GM18867 (cell line): Measurements from ENCODE around the gene GREM2.

Experiments used
- ATAC-seq: cut with Tn5 transposase; IDR thresholded peaks from one replicate; pipeline ENCODE4 v1.9.1; 2021; ENCODE audit warnings: mild to moderate bottlenecking, moderate library complexity; ENCODE audit not compliant: unreplicated experiment

Gene GREM2

GRCh38 chr1:240503036-240503435, 108.9 kb downstream of the GREM2 start:
- no peak for ATAC-seq

- no peak for ATAC-seq
Measured at GRCh38 chr1:240501115-240501514, 110.8 kb downstream of the GREM2 start.

- ATAC-seq: no peak
Measured at GRCh38 chr1:240500647-240501046, 111.3 kb downstream of the GREM2 start.

GRCh38 chr1:240499012-240499411, 112.9 kb downstream of the GREM2 start:
- ATAC-seq: no peak

GRCh38 chr1:240498335-240498734, 113.6 kb downstream of the GREM2 start:
- ATAC-seq: no peak

GRCh38 chr1:240497908-240498307, 114.0 kb downstream of the GREM2 start:
- no peak for ATAC-seq

GRCh38 chr1:240496941-240497340, 115.0 kb downstream of the GREM2 start:
- ATAC-seq: no peak

GRCh38 chr1:240496356-240496755, 115.6 kb downstream of the GREM2 start:
- ATAC-seq: no peak

GRCh38 chr1:240495601-240496000, 116.4 kb downstream of the GREM2 start:
- ATAC-seq: no peak

- ATAC-seq: no peak
Measured at GRCh38 chr1:240492832-240493440, 119.0 kb downstream of the GREM2 start.

- no peak for ATAC-seq
Measured at GRCh38 chr1:240491796-240492195, 120.2 kb downstream of the GREM2 start.

GRCh38 chr1:240491156-240491555, 120.8 kb downstream of the GREM2 start:
- no peak for ATAC-seq

- ATAC-seq: no peak
Measured at GRCh38 chr1:240487493-240487892, 124.5 kb downstream of the GREM2 start.

- no peak for ATAC-seq
Measured at GRCh38 chr1:240486611-240487010, 125.3 kb downstream of the GREM2 start.

- ATAC-seq: no peak
Measured at GRCh38 chr1:240484804-240485443, 127.0 kb downstream of the GREM2 start.

- no peak for ATAC-seq
Measured at GRCh38 chr1:240478536-240478935, 133.4 kb downstream of the GREM2 start.

GRCh38 chr1:240475832-240476231, 136.1 kb downstream of the GREM2 start:
- ATAC-seq: no peak

GRCh38 chr1:240474133-240474614, 137.8 kb downstream of the GREM2 start:
- peak; percentile 77 for ATAC-seq

GRCh38 chr1:240468656-240469055, 143.3 kb downstream of the GREM2 start:
- no peak for ATAC-seq

- no peak for ATAC-seq
Measured at GRCh38 chr1:240467895-240468294, 144.1 kb downstream of the GREM2 start.

- no peak for ATAC-seq
Measured at GRCh38 chr1:240466509-240466908, 145.4 kb downstream of the GREM2 start.

- no peak for ATAC-seq
Measured at GRCh38 chr1:240465531-240465940, 146.4 kb downstream of the GREM2 start.

GRCh38 chr1:240464099-240464498, 147.9 kb downstream of the GREM2 start:
- no peak for ATAC-seq
